NCI-H2196 treated with DMSO at 0.1 percent for 48 hours (cell line): ENCODE measurements around the gene BICRAL.
"Not testable (repeated sequence)": the region's sequence is repeated elsewhere in the genome, so short reads cannot be mapped to it uniquely, and the experiment has no call there.

Experiments
- DNase-seq: peaks from one replicate; lab custom pipeline; 2025; ENCODE audit not compliant: unreplicated experiment; lab: John Stamatoyannopoulos, UW

Gene BICRAL

GRCh38 chr6:42831237-42831636 is 49.4 kb downstream of the BICRAL start:
- no peak for DNase-seq

- DNase-seq, result no peak
These were observed 52.2 kb downstream of the BICRAL start for GRCh38 chr6:42834056-42834455.

- DNase-seq, result no peak
These were observed 60.2 kb downstream of the BICRAL start for GRCh38 chr6:42841844-42842584.

GRCh38 chr6:42845327-42845694 is 63.5 kb downstream of the BICRAL start:
- DNase-seq, result no peak

- DNase-seq, result no peak
These were observed 64.7 kb downstream of the BICRAL start for GRCh38 chr6:42846505-42846904.

DNA sequence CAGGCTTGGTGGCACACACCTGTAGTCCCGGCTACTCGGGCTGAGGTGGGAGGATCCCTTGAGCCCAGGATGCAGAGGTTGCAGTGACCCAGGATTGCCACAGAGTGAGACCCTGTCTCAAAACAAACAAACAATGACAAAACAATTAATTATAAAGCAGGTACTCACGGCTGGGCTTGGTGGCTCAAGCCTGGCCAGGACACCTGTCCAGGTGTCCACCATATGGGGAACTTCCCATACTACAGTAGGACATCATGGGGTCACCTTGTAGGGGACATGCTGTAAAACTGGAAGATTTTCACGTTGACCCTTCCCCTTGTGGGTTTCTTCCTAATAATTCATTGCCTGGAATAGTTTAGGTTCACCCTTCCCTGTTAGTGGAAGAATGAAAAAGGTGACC is 66.8 kb downstream of the BICRAL start:
- no peak for DNase-seq

DNA sequence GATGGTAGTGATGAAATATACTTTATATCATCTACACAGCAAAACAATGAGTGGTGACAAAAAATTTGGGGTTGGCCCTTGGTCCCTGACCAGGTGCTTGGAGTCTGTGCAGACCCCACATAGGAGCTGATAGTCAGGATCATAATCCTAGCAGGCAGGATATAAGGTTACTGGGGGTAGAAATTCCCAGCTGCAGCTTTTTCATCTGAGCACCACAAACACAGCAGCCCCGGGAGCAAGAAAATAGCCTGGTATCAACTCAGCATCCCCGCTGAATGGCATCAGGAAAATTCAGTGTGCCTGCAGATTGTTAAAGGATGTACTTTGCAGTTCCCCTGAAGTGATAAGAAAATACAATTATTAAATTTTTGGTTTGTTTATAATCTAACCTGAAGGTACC is 69.7 kb downstream of the BICRAL start:
- no peak for DNase-seq

GRCh38 chr6:42860036-42860435 is 78.2 kb downstream of the BICRAL start:
- DNase-seq, result no peak

DNA sequence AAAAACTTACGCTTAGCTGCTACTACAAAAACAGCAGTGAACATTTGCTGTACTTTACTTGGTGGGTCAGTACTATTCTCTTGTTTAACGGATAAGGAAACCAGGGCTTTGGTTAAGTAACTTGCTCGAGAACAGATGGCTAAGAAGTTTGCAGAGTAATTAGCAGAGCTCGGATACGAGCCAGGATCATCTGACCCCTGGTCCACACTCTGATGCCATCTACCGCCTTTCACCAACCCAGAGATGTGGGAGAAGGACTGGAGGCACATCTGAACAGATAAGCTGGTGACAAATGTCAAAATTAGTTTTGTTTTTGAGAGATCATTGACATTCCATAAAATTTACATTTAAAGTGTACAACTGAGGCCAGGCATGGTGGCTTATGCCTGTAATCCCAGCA is 78.6 kb downstream of the BICRAL start:
- no peak for DNase-seq

DNA sequence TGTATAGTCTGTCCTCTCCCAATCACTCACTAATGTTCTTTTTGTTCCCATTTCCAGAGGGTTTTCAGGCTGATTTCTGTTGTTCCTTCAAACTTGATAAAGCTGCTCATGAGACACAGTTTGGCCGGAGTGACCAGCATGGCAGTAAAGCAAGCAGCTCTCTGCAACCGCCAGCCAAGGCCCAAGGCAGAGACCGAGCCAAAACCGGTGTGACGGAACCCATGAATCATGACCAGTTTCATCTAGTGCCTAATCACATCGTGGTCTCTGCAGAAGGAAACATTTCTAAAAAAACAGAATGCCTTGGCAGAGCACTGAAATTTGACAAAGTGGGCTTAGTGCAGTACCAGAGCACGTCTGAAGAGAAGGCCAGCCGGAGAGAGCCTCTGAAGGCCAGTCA is 82.8 kb downstream of the BICRAL start:
- DNase-seq, result no peak

DNA sequence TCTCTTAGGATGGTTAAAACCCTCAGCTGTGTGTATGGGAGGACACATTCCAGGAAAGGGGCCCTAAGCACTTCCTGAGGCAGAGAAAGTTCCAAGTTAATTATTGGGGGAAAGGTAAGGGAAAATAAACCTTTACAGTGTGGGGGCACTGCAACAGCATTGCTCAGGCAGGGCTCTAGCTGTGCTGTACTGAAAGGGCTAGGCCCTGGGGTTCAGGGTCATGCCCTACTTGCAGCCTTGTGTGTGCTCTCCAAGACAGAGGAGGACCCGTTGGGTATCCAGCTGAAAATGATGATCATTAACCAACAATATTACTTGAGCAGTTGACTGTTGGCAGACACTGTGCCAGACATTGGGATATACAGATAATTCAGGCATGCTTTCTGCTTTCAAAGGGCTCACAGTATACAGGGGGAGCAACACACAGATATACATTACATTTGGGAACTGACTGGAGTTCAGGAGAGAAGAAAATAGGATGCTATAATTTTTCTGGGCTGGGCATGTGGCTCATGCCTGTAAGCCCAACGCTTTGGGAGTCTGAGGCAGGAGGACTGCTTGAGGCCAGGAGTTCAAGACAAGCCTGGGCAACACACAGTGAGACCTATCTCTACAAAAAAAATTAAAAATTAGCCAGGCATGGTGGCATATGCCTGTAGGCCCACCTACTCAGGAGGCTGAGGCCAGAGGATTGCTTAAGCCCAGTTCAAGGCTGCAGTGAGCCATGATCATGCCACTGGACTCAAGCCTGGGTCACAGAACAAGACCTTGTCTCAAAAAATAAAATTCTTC is 88.5 kb downstream of the BICRAL start:
- no peak for DNase-seq

DNA sequence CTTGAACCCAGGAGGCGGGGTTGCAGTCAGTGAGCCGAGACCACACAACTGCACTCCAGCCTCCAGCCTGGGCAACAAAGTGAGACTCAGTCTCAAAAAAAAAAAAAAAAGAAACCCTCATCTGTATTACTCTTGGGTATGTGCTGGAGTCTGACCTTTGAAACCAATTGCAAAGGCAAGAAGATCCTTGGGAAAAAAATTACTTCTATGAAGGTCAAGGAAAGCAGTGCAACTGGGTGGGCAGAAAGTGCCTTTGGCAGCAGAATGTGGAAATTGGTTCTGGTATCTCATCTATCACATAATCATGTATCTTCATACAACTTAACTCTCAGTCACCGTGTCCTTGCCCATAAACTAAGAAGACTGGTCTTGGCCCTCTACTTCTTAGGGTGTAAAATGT is 89.9 kb downstream of the BICRAL start:
- no peak for DNase-seq

GRCh38 chr6:42873313-42873712 is 91.5 kb downstream of the BICRAL start:
- DNase-seq, result no peak

DNA sequence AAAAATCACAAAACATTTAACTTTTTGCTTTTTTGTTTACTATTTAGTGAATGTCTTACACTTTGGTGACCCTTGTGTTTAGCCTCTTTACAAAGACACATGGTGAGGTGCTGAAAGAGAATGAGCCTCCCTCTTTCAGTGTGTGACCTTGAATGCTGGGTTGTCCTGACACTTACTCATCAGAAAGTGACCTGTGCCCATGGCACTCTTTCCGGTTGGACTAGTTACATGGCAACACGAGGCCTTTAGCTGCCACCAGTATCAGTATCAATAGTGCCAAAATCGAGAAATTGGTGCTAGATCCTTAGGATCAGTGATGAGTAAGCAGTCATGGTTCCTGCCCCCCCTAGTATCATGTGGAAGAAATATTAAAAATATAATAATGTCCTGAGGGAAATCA is 95.8 kb downstream of the BICRAL start:
- DNase-seq, result no peak

- peak; percentile 78 for DNase-seq
These were observed 97.8 kb downstream of the BICRAL start, which contains the start of gene RPL7L1 for GRCh38 chr6:42879372-42880239. TSS of gene RPL7L1 (plus strand) at chr6:42879616. CDS start at chr6:42879911, 295 bp downstream.

DNA sequence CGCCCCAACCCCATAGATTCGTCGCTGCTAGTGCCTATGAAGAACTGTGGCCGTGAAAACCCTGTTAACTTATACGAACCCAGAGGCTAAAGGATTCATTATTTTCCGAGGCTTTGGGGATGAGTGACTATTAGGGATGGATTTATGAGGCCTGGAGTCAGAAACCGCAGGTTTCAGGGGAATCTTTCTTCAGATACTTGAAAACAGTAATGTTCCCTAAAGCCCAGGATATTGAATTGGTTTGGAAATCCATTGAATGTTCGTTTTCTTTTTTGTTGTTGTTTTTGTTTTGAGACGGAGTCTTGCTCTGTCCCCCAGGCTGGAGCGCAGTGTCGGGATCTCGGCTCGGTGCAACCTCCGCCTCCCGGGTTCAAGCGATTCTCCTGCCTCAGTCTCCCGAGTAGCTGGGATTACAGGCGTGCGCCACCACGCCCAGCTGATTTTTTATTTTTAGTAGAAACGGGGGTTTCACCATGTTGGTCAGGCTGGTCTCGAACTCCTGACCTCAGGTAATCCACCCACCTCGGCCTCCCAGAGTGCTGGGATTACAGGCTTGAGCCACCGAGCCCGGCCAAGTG is 98.5 kb downstream of the BICRAL start:
- not testable (repeated sequence) for DNase-seq

- DNase-seq, result not testable (repeated sequence)
These were observed 99.0 kb downstream of the BICRAL start for GRCh38 chr6:42880871-42881270.

DNA sequence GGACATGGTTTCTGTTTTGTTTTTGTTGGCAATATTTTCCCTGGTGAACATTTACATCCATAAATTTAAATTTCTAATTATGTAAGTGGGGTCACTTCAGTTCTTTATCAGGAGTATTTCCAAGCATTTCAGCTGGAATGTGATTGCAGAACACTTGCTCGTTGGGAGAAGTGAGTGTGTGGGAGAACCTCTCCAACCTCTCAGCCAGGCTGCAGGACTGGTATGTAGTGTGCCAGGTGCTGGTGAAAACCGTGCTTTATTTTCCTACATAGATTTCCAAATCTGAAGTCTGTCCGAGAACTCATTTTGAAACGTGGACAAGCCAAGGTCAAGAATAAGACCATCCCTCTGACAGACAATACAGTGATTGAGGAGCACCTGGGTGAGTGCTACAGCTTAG is 103.8 kb downstream of the BICRAL start:
- no peak for DNase-seq

DNA sequence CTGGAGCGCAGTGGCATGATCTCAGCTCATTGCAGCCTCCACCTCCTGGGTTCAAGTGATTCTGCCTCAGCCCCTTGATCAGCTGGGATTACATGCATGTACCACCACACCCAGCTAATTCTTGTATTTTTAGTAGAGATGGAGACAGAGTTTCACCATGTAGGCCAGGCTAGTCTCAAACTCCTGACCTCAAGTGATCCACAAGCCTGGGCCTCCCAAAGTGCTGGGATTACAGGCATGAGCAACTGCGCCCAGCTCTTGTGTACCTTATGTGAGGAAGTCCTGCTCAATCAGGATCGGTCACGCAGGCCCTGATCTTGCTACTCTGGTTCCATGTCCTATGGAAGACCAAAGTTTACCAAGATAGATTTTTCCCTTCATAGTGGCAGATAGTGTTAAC is 106.3 kb downstream of the BICRAL start:
- DNase-seq, result not testable (repeated sequence)

DNA sequence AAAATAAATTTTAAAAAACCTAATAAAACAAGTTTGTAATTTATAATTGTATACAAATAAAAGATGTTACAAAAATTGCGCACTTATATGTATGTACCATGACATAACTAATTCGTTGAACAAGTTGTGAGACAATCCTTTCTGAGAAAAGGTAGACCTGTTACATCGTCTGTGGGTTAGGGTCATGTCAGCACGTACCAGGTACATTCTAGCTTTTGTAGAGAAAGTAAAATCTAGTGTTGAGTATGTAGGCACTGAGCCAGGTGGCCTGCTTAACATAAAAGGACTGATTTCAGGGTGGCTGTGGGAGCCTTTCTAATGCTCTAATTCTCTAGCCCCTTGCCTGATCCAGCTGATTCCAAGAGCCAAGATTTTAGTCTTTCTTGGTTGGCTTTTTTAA is 108.0 kb downstream of the BICRAL start:
- no peak for DNase-seq
